Measurements from ENCODE around the gene OSBPL9. TPM values are rescaled to one million over a fixed set of nuclear protein-coding genes. Genes with fewer than 3 reads are reported as not detected.

The OSBPL9 gene
- total and polyA plus RNA-seq, 9 of the 15 experiments (the other 6 are each of a cell fraction or from before 2014, with no cell fraction given) = 43.9 to 217 (median 170) TPM

GRCh38 chr1:51715369-51715768 lies 98.5 kb downstream of the OSBPL9 start:
- Histone ChIP-seq H3K4me3 (no peak overlapping the region), H3K27ac (ENCODE audit: extremely low read depth, low read depth, low read length) (no peak overlapping the region), H3K4me2 (ENCODE audit: insufficient read depth, low read length) (no peak overlapping the region), H3K36me3 (ENCODE audit: control insufficient read depth, insufficient read depth, low read length) (peaks cover 5% of the 10 kb centered on the region; the same call in 1 of the 3 replicates), H3K79me2 (ENCODE audit: control insufficient read depth, insufficient read depth, low read length) (no peaks in the 10 kb centered on the region), H3K27me3 (ENCODE audit: control insufficient read depth in 2 of 2, insufficient read depth in 2 of 2, low read length in 2 of 2) (no peaks in the 10 kb centered on the region), H3K9me1 (ENCODE audit: control insufficient read depth, insufficient read depth, low read length) (no peaks in the 10 kb centered on the region), H3K4me1 (replicated peaks in 1 of 2; ENCODE audit: control insufficient read depth in 2 of 2, insufficient read depth in 2 of 2, low read length in 2 of 2) (no peaks in the 10 kb centered on the region), H3K9ac (ENCODE audit: insufficient read depth in 1 of 2, low read depth in 2 of 2, low read length in 2 of 2) (no peak overlapping the region), H4K20me1 (replicated peaks; ENCODE audit: control insufficient read depth, insufficient read depth, low read length) (no peaks in the 10 kb centered on the region), H3K9me3 (replicated peaks; ENCODE audit: control insufficient read depth, insufficient read depth, low read depth, low read length) (no peaks in the 10 kb centered on the region), H2AFZ (ENCODE audit: low read depth, low read length) (no peak overlapping the region)
- no peak for ATAC-seq
- DNase-seq (ENCODE audit: extremely low read depth in 1 of 4, low spot score in 3 of 4) = no peak
- BruUV-seq (replicated peaks) = no TSS peak
- 76% methylated on average over 4 of the region's 4 CpGs for WGBS (ENCODE audit: insufficient coverage, low coverage, missing lambda C conversion rate)
- CTCF ChIA-PET (ENCODE audit: low intra/inter-chr PET ratio) = no interaction called here
- intact Hi-C loops (cut with micrococcal nuclease) (no loop called here), in situ Hi-C loops (cut with MboI) (no loop called here)
- POLR2A ChIA-PET = interaction anchor here (0.8 to 4.2 kb wide), 3 partner anchors 11 to 25 kb away, joined by 3 to 25 read pairs (median 4); no protein-coding TSS in a partner anchor
- TF ChIP-seq ARNT (IDR thresholded peaks at IDR 0.05) (no peak), SMC3 (conservative IDR thresholded peaks at IDR 0.05; ENCODE audit: insufficient read depth, low read depth, low read length) (no peak), ERF (CRISPR knock-in tag; IDR thresholded peaks at IDR 0.05) (no peak), STAG1 (CRISPR knock-in tag; IDR thresholded peaks at IDR 0.05; ENCODE audit: borderline replicate concordance) (no peak), RAD21 (CRISPR knock-in tag; conservative IDR thresholded peaks at IDR 0.05 in 1 of 2, IDR thresholded peaks at IDR 0.05 in 1 of 2) (no peak), KHSRP (IDR thresholded peaks at IDR 0.05) (no peak), TAF7 (tag; IDR thresholded peaks at IDR 0.05) (no peak), MXD1 (CRISPR knock-in tag; IDR thresholded peaks at IDR 0.05; ENCODE audit: borderline replicate concordance, poor library complexity, severe bottlenecking) (no peak), NFXL1 (CRISPR knock-in tag; IDR thresholded peaks at IDR 0.05) (no peak), HNRNPL (IDR thresholded peaks at IDR 0.05; ENCODE audit: low read depth, low read length) (no peak), ZNF263 (CRISPR knock-in tag; IDR thresholded peaks at IDR 0.05; ENCODE audit: borderline replicate concordance) (no peak), POU5F1 (IDR thresholded peaks at IDR 0.05; ENCODE audit: borderline replicate concordance, low read depth, low read length, partially characterized antibody) (no peak), IFI16 (CRISPR knock-in tag; IDR thresholded peaks at IDR 0.05) (no peak), JUNB (CRISPR knock-in tag; conservative IDR thresholded peaks at IDR 0.05) (no peak), FOXP1 (CRISPR knock-in tag; IDR thresholded peaks at IDR 0.05) (no peak), EZH2 (IDR thresholded peaks at IDR 0.05; ENCODE audit: borderline replicate concordance, low read depth, low read length) (no peak), THAP12 (CRISPR knock-in tag; IDR thresholded peaks at IDR 0.05) (no peak)
- TF ChIP-seq, protein P1, sequence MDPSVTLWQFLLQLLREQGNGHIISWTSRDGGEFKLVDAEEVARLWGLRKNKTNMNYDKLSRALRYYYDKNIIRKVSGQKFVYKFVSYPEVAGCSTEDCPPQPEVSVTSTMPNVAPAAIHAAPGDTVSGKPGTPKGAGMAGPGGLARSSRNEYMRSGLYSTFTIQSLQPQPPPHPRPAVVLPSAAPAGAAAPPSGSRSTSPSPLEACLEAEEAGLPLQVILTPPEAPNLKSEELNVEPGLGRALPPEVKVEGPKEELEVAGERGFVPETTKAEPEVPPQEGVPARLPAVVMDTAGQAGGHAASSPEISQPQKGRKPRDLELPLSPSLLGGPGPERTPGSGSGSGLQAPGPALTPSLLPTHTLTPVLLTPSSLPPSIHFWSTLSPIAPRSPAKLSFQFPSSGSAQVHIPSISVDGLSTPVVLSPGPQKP (CRISPR knock-in tag; IDR thresholded peaks at IDR 0.05) = no peak
- TF ChIP-seq, protein P2, sequence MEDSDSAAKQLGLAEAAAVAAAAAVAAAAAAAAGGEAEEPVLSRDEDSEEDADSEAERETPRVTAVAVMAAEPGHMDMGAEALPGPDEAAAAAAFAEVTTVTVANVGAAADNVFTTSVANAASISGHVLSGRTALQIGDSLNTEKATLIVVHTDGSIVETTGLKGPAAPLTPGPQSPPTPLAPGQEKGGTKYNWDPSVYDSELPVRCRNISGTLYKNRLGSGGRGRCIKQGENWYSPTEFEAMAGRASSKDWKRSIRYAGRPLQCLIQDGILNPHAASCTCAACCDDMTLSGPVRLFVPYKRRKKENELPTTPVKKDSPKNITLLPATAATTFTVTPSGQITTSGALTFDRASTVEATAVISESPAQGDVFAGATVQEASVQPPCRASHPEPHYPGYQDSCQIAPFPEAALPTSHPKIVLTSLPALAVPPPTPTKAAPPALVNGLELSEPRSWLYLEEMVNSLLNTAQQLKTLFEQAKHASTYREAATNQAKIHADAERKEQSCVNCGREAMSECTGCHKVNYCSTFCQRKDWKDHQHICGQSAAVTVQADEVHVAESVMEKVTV (CRISPR knock-in tag; IDR thresholded peaks at IDR 0.05) = no peak
- FAIRE-seq = no peak
